MM.1S (cell line): ENCODE data around the gene EFHC2.

ENCODE experiments used
- DNase-seq: peaks from one replicate; pipeline ENCODE4 v3.0.0-alpha.2; 2015
- H2AFZ ChIP-seq: fragments of 300-600 bp; sonication (generic); 2 replicates; pipeline ENCODE4 v1.6.0; 2016; ENCODE audit warnings: antibody characterized with exemption, low read length
- H3F3A ChIP-seq: fragments of 300-600 bp; sonication (generic); 2 replicates; pipeline ENCODE4 v1.6.1; 2016; ENCODE audit warnings: mild to moderate bottlenecking, antibody characterized with exemption, low read length, moderate library complexity, mixed read lengths; ENCODE audit not compliant: insufficient read depth
- H3K27ac ChIP-seq: fragments of 300-600 bp; sonication (generic); 2 replicates; pipeline ENCODE4 v1.5.1; 2016; ENCODE audit warnings: mild to moderate bottlenecking, low read length
- H3K27me3 ChIP-seq: fragments of 300-600 bp; sonication (generic); replicated peaks from 2 replicates; pipeline ENCODE4 v1.6.0; 2016; ENCODE audit warnings: low read length; ENCODE audit not compliant: insufficient read depth
- H3K36me3 ChIP-seq: fragments of 300-600 bp; sonication (generic); replicated peaks from 2 replicates; pipeline ENCODE4 v1.6.1; 2016; ENCODE audit warnings: mild to moderate bottlenecking, low read length, mixed read lengths; ENCODE audit not compliant: insufficient read depth
- H3K4me1 ChIP-seq: fragments of 300-600 bp; sonication (generic); 2 replicates; pipeline ENCODE4 v1.6.1; 2016; ENCODE audit warnings: low read length, mixed read lengths
- H3K4me2 ChIP-seq: fragments of 300-600 bp; sonication (generic); 2 replicates; pipeline ENCODE4 v1.6.0; 2016; ENCODE audit warnings: low read depth, low read length
- H3K4me3 ChIP-seq: fragments of 300-600 bp; sonication (generic); 2 replicates; pipeline ENCODE4 v1.5.1; 2016; ENCODE audit warnings: low read length, mixed read lengths
- H3K79me2 ChIP-seq: fragments of 300-600 bp; sonication (generic); 2 replicates; pipeline ENCODE4 v1.6.1; 2016; ENCODE audit warnings: mixed run types, low read length, mixed read lengths
- H3K9ac ChIP-seq: fragments of 300-600 bp; sonication (generic); 2 replicates; pipeline ENCODE4 v1.6.1; 2016; ENCODE audit warnings: low read length, mixed read lengths
- H3K9me2 ChIP-seq: fragments of 300-600 bp; sonication (generic); replicated peaks from 2 replicates; pipeline ENCODE4 v1.6.1; 2016; ENCODE audit warnings: mild to moderate bottlenecking, low read length, mixed read lengths; ENCODE audit not compliant: insufficient read depth
- H3K9me3 ChIP-seq: fragments of 300-600 bp; sonication (generic); replicated peaks from 2 replicates; pipeline ENCODE4 v1.6.1; 2016; ENCODE audit warnings: mild to moderate bottlenecking, low read length, mixed read lengths; ENCODE audit not compliant: insufficient read depth
- H4K20me1 ChIP-seq: fragments of 300-600 bp; sonication (generic); 2 replicates; pipeline ENCODE4 v1.6.1; 2016; ENCODE audit warnings: mild to moderate bottlenecking, low read length, moderate library complexity, mixed read lengths; ENCODE audit not compliant: insufficient read depth
- CTCF ChIP-seq: fragments of 300-600 bp; sonication (generic); IDR thresholded peaks from 2 replicates; pipeline ENCODE4 v1.5.1; 2016; ENCODE audit warnings: antibody characterized with exemption, low read length, mixed read lengths
- EZH2 ChIP-seq: fragments of 300-600 bp; sonication (generic); optimal IDR thresholded peaks from 2 replicates; pipeline ENCODE3; 2017; ENCODE audit warnings: low read depth, mild to moderate bottlenecking, antibody characterized with exemption, low read length, mixed read lengths
- EZH2phosphoT487 ChIP-seq: fragments of 300-600 bp; sonication (generic); IDR thresholded peaks from 2 replicates; pipeline ENCODE4 v1.6.1; 2018; ENCODE audit warnings: antibody characterized with exemption, low read length

The EFHC2 gene

GRCh38 chrX:44174061-44174460 lies 169.4 kb downstream of the EFHC2 start:
- no peaks in the 10 kb centered on the region for H3K9me2 ChIP-seq
- no peak for DNase-seq
- no peak overlapping the region for H2AFZ ChIP-seq
- no peaks in the 10 kb centered on the region for H3K79me2 ChIP-seq
- no peak overlapping the region for H3K27ac ChIP-seq
- no peak overlapping the region for H3K4me2 ChIP-seq
- no peaks in the 10 kb centered on the region for H3K36me3 ChIP-seq
- no peak overlapping the region for H3K9ac ChIP-seq
- H4K20me1 ChIP-seq: no peaks in the 10 kb centered on the region
- H3K9me3 ChIP-seq: no peaks in the 10 kb centered on the region
- no peak for TF ChIP-seq EZH2phosphoT487
- TF ChIP-seq EZH2: no peak
- no peak for TF ChIP-seq CTCF
- H3F3A ChIP-seq: no peaks in the 10 kb centered on the region
- H3K4me1 ChIP-seq: no peaks in the 10 kb centered on the region
- H3K27me3 ChIP-seq: no peaks in the 10 kb centered on the region
- H3K4me3 ChIP-seq: no peak overlapping the region

GRCh38 chrX:44173219-44173618 lies 170.3 kb downstream of the EFHC2 start:
- Histone ChIP-seq H3K4me1 (no peaks in the 10 kb centered on the region), H4K20me1 (no peaks in the 10 kb centered on the region), H3K9ac (no peak overlapping the region), H3K36me3 (no peaks in the 10 kb centered on the region), H2AFZ (no peak overlapping the region), H3K4me3 (no peak overlapping the region), H3K79me2 (no peaks in the 10 kb centered on the region), H3K27ac (no peak overlapping the region), H3K27me3 (no peaks in the 10 kb centered on the region), H3K9me2 (no peaks in the 10 kb centered on the region), H3K4me2 (no peak overlapping the region), H3F3A (no peaks in the 10 kb centered on the region), H3K9me3 (no peaks in the 10 kb centered on the region)
- TF ChIP-seq CTCF: no peak
- no peak for TF ChIP-seq EZH2phosphoT487
- no peak for TF ChIP-seq EZH2
- DNase-seq: no peak

- no peaks in the 10 kb centered on the region for H3K9me2 ChIP-seq
- H4K20me1 ChIP-seq: no peaks in the 10 kb centered on the region
- no peak overlapping the region for H3K27ac ChIP-seq
- H3K4me1 ChIP-seq: no peaks in the 10 kb centered on the region
- H3K27me3 ChIP-seq: no peaks in the 10 kb centered on the region
- TF ChIP-seq CTCF (no peak), EZH2phosphoT487 (no peak), EZH2 (no peak)
- no peaks in the 10 kb centered on the region for H3F3A ChIP-seq
- H3K9ac ChIP-seq: no peak overlapping the region
- no peak overlapping the region for H3K4me2 ChIP-seq
- H3K79me2 ChIP-seq: no peaks in the 10 kb centered on the region
- no peak overlapping the region for H3K4me3 ChIP-seq
- no peaks in the 10 kb centered on the region for H3K9me3 ChIP-seq
- DNase-seq: no peak
- H2AFZ ChIP-seq: no peak overlapping the region
- no peaks in the 10 kb centered on the region for H3K36me3 ChIP-seq
Measured at GRCh38 chrX:44167116-44167515, 176.4 kb downstream of the EFHC2 start.
